NCI-H1105 (cell line): ENCODE measurements around the gene CFAP92.

Experiments
- DNase-seq: peaks from one replicate; lab custom pipeline; 2025; lab: John Stamatoyannopoulos, UW

Gene CFAP92

GRCh38 chr3:129006864-129007263 lies 13.0 kb upstream of the CFAP92 start:
- no peak for DNase-seq

GRCh38 chr3:129005526-129006303 lies 11.8 kb upstream of the CFAP92 start:
- no peak for DNase-seq

- DNase-seq: no peak
Measured at GRCh38 chr3:129004639-129005295, 10.9 kb upstream of the CFAP92 start.

GRCh38 chr3:129003578-129004112 lies 9.8 kb upstream of the CFAP92 start:
- DNase-seq: peak; percentile 81

GRCh38 chr3:129002573-129003569 lies 9.0 kb upstream of the CFAP92 start:
- no peak for DNase-seq

GRCh38 chr3:129001806-129002572 lies 8.1 kb upstream of the CFAP92 start:
- DNase-seq: peak; percentile 38

GRCh38 chr3:129001101-129001805 lies 7.4 kb upstream of the CFAP92 start, which contains the start of gene EFCC1:
Gene EFCC1, plus strand, starts transcription at chr3:129001304. Its CDS starts 325 bp downstream, at chr3:129001629.
- DNase-seq: peak; percentile 15

GRCh38 chr3:129000742-129001100 lies 6.8 kb upstream of the CFAP92 start:
- no peak for DNase-seq

- DNase-seq: no peak
Measured at GRCh38 chr3:128999102-128999501, 5.2 kb upstream of the CFAP92 start.

GRCh38 chr3:128998561-128998960 lies 4.7 kb upstream of the CFAP92 start:
- DNase-seq: no peak

GRCh38 chr3:128997486-128998133 lies 3.7 kb upstream of the CFAP92 start:
- no peak for DNase-seq

- no peak for DNase-seq
Measured at GRCh38 chr3:128996726-128997125, 2.9 kb upstream of the CFAP92 start.

GRCh38 chr3:128996200-128996599 lies 2.3 kb upstream of the CFAP92 start:
- no peak for DNase-seq

GRCh38 chr3:128995737-128996136 lies 1.9 kb upstream of the CFAP92 start:
- DNase-seq: no peak

- DNase-seq: no peak
Measured at GRCh38 chr3:128994581-128995546, 988 bp upstream of the CFAP92 start.

GRCh38 chr3:128994173-128994512 lies 267 bp upstream of the CFAP92 start:
- no peak for DNase-seq

GRCh38 chr3:128992926-128993460 lies 883 bp downstream of the CFAP92 start:
- no peak for DNase-seq

GRCh38 chr3:128991355-128991895 lies 2.5 kb downstream of the CFAP92 start:
- DNase-seq: no peak
